Fibroblast of skin of abdomen (primary cell): ENCODE measurements around the gene B3GNT4. TPM values are rescaled to one million over a fixed set of nuclear protein-coding genes. Genes with fewer than 3 reads are reported as not detected.
"Not testable (repeated sequence)": the region's sequence is repeated elsewhere in the genome, so short reads cannot be mapped to it uniquely, and the experiment has no call there.

Experiments used
- DNase-seq: peaks from one replicate; pipeline ENCODE4 v3.0.0-alpha.2; 2013
- polyA plus RNA-seq, 2 experiments: library from polyadenylated mRNA; unstranded; fragments of 120-200 nt; gene quantifications; one replicate each; pipeline ENCODE4 v1.2.1, GENCODE V29; 2013; ENCODE audit not compliant: insufficient read length in 2 of 2

B3GNT4 gene
- 0.63 TPM for polyA plus RNA-seq (2013, experiment 1 of 2; ENCODE audit: insufficient read length)
- polyA plus RNA-seq (2013, experiment 2 of 2; ENCODE audit: insufficient read length): 0.65 TPM

DNA sequence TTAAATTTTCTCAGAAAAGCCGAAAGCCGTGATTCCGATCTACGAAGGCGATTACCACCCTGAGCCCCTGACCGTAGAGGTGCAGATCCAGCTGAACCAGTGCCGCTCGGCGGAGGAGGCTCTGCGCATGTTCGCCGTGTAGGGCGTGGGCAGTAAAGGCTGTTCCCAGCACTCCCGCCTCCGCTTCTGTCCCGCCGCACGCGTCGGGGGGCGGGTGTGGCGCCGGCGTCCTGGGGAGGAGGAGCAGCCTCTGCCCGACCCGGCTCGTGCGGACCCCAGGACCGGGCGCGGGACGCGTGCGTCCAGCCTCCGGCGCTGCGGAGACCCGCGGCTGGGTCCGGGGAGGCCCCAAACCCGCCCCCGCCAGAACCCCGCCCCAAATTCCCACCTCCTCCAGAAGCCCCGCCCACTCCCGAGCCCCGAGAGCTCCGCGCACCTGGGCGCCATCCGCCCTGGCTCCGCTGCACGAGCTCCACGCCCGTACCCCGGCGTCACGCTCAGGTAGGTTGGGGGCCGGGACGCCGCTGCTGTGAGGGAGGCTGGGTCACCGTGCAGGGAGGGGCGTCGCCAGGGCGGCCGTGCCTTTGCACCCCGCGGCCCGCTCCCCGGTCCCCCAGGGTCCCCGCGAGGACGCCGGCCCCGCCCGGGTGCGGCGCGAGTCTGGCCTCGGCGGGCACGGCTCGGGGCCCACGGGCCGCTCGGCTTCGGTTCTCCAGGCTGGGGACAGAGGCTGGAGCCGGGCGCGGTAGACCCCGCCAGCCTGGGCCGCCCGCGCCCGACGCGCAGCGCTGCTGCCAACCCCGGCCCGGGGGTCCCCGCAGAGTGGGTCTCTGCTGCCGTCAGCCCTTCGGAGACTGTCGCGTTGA lies at the start of gene B3GNT4:
B3GNT4 (plus strand) TSS at position 409 of the 866 bp plus-strand sequence. CDS start 910 bp downstream, outside the sequence.
- peak; percentile 40 for DNase-seq

DNA sequence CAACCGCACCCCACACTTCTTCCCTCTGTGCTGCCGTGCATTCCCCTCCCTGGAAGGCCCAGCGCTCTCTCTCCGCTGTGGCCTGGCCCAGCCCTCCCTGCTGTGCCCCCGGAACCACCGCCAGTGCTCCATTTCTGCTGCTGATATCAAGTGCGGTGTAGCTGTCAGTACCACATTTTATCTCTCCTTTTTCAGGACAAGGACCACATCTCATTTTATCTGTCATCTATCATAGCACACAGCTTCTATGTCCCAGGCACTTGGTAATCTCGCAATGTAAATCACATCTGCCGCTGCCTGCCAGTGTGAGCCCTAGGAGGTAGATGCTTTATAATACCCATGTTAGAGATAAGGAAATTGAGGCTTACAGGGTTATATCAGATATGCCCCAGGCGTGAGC lies 47.8 kb upstream of the B3GNT4 start:
- DNase-seq: no peak

DNA sequence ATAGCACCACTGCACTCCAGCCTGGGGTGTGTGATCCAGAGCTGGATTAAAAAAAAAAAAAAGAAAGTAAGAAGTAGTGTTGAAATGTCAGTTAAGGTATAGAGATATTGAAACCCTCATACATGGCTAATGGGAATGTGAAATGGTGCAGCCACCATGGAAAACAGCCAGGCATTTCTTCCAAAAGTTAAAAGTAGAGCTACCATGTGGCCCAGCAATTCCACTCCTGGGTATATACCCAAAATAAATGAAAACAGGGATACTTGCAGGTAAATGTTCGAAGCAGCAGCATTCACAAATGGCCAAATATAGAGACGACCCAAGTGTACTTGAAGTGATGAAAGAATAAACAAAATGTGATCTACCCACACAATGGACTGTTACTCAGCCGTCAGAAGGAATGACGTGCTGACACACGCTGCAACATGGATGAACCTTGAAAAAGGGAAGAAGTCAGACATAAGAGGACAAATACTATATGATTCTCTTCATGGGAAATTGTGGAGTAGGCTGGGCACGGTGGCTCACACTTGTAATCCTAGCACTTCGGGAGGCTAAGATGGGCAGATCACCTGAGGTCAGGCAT lies 44.7 kb upstream of the B3GNT4 start:
- no peak for DNase-seq

- DNase-seq: no peak
Observed at GRCh38 chr12:122159882-122160281, 43.6 kb upstream of the B3GNT4 start.

- DNase-seq: no peak
Observed at GRCh38 chr12:122160761-122161160, 42.7 kb upstream of the B3GNT4 start.

DNA sequence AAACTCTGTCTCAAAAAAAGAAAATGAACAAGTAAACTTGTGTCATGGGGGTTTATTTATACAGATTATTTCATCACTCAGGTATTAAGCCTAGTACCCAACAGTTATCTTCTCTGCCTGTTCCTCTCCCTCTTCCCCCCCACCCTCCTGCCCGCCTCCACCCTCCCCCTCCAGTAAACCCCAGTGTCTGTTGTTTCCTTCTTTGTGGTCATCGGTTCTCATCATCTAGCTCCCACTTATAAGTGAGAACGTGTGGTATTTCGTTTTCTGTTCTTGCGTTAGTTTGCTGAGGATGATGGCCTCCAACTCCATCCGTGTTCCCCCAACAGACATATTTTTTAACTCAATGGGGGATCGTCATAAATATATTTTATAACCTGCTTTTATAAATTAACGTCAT lies 41.8 kb upstream of the B3GNT4 start:
- no peak for DNase-seq

DNA sequence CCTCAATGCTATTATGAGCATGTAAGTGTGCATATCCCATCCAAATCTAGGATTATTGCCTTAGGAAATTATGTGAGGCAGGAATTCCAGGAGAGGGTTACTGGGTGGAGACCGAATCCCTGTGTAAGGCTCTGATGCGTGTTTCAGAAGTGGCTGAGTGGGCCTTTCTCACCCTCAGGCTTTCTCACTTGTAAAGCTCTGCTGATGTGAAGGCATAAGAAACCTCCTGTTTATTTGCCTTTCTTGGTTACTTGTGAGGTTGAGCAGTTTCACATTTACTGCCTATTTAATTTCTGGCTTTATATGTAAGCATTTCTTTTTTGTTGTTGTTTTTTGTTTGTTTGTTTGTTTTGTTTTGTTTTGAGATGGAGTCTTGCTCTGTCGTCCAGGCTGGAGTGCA lies 40.5 kb upstream of the B3GNT4 start:
- no peak for DNase-seq

- DNase-seq: no peak
Observed at GRCh38 chr12:122166422-122167349, 36.8 kb upstream of the B3GNT4 start.

- DNase-seq: no peak
Observed at GRCh38 chr12:122167356-122167925, 36.1 kb upstream of the B3GNT4 start.

DNA sequence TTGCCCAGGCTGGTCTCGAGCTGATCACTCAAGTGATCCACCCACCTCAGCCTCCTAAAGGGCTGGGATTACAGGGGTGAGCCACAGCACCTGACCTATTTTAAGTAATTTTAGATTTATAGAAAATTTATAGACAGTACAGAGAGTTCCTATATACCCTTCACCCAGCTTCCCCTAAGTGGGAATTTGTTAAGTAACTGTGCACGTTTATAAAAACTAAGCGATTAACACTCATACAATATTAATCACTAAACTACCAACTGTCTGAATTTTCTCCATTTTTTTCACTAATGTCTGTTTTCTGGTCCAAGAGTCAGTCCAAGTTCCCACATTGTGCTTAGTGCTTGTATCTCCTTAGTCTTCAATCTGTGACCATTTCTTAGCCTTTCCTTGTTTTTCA lies 35.0 kb upstream of the B3GNT4 start:
- no peak for DNase-seq

DNA sequence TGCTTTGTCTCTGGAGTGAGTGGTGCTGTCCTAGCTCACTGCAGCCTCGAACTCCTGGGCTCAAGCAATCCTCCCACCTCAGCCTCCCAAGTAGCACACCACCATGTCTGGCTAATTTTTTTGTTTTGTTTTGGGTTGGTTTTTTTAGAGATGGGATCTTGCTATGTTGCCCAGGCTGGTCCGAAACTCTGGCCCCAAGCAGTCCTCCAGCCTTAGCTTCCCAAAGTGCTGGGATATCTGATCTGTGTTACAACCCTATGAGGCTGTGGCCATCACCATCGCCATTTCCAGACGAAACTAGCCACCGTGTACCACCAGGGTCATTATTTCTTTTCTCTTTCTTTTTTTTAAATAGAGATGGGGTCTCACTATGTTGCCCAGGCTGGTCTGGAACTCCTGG lies 32.1 kb upstream of the B3GNT4 start:
- no peak for DNase-seq

DNA sequence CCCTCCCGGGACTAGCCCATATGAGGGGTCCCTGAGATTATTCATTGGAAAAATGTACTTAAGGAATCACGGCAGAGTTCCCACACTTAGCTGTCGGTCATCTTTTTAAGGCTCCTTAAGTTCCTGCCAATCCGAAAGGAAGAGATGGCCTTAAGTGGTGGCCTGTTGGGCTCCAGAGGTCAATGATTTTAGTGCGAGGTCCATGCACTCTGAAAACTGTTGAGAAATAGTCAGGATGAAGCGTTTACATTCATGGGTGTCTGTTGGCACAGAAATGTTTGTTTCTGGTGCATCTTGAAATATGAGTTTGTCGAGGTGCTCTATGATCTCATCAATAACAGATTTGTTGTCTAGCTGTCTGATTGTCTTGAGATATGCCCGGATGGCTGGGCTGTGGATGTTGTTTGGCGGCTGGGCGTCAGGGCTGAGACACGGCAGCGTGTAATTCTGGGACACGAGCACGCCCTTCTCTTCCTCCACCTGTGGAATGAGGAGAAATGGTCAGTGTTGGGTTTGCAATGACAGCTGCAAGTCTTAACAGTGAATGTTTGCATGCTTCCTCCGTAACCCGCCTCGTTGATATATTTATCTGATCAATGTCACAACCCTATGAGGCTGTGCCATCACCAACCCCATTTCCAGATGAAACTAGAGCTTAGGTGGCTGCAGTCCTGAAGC lies 31.1 kb upstream of the B3GNT4 start:
- no peak for DNase-seq

DNA sequence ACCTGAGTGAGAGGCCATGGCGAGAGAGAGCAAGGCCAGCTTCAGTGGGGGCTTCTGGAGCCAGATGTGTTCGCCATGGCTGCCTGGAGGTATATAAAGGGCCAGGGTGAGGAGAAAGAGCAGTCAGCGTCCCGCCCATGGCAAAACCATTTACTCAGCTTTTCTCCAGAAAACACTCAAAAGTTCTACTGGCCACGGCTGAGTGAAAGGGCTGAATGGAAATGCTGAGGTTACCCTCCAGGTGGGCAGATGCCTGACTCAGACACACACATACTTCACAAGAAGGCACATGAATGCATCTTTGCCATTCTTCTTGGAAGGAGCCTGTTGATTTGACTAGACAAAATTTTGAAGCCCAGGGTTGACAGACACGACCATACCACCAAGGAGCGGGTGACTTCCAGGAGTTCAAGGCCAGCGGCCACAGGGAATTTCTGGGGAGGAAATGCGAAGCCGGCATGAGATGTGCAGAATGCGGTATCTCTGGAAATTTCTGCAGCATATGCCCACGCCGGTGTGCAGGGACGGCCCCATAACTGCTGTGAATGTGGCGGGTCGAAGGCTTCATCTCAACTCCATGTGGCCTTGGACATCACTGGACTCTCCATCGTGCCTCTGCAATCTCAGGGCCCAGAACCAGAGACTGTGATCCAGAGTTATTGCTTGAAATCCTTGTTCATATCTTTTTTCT lies 29.2 kb upstream of the B3GNT4 start, which contains the start of gene IL31:
IL31 (minus strand) TSS at position 67 of the 691 bp plus-strand sequence; CDS start at position 18, 49 bp downstream.
- no peak for DNase-seq

DNA sequence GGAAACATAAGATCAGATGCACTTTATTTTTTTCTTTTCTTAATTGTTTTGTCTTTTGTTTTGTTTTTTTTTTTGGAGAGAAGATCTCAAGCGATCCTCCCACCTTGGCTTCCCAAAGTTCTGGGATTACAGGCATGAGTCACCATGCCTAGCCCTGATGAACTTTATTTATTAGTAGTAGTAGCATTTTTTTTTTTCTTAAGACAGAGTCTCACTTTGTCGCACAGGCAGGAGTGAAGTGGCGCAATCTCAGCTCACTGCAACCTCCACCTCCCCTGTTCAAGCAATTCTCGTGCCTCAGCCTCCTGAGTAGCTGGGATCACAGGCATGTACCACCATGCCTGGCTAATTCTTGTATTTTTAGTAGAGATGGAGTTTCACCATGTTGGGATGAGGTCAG lies 27.0 kb upstream of the B3GNT4 start:
- DNase-seq: not testable (repeated sequence)

GRCh38 chr12:122182887-122183587 lies 20.5 kb upstream of the B3GNT4 start, which contains the start of gene LRRC43:
LRRC43 (plus strand) TSS chr12:122183123; CDS start chr12:122183145, 22 bp downstream.
- DNase-seq: no peak

DNA sequence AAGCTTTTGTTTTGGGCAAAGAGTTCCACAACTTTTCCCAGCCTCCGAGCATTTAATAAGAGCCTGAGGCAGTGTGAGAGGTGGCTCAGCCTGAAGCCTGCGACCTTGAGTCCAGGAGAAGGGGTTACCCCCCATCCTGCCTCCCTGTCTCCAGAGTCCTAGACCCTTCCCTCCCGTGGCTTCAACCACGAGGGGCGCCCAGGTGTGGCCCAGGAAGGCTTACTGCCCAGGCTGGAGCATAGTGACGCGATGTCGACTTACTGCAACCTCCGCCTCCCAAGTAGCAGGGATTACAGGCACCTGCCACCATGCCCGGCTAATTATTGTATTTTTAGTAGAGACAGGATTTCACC lies 19.9 kb upstream of the B3GNT4 start:
- DNase-seq: no peak

GRCh38 chr12:122184517-122184916 lies 19.0 kb upstream of the B3GNT4 start:
- DNase-seq: no peak

- DNase-seq: no peak
Observed at GRCh38 chr12:122185079-122185478, 18.4 kb upstream of the B3GNT4 start.

- no peak for DNase-seq
Observed at GRCh38 chr12:122185494-122186082, 17.9 kb upstream of the B3GNT4 start.

GRCh38 chr12:122187466-122187865 lies 16.0 kb upstream of the B3GNT4 start:
- no peak for DNase-seq
